Muscle of leg (tissue), 11 donors: ENCODE data around the gene CHAC1. TPM values are rescaled to one million over a fixed set of nuclear protein-coding genes. Genes with fewer than 3 reads are reported as not detected.

ENCODE experiments used
- DNase-seq: peaks from one replicate; pipeline ENCODE4 v3.0.0; 2013
- H3K27ac ChIP-seq: one replicate; pipeline ENCODE4 v1.5.1; 2013; ENCODE audit warnings: mild to moderate bottlenecking, low read length, control low read depth
- H3K27me3 ChIP-seq: one replicate; pipeline ENCODE4 v1.6.1; 2013; ENCODE audit warnings: low read length; ENCODE audit not compliant: control insufficient read depth, insufficient read depth
- H3K36me3 ChIP-seq: one replicate; pipeline ENCODE4 v1.6.1; 2013; ENCODE audit warnings: low read length; ENCODE audit not compliant: control insufficient read depth, insufficient read depth
- H3K4me1 ChIP-seq: one replicate; pipeline ENCODE4 v1.6.1; 2013; ENCODE audit warnings: low read length; ENCODE audit not compliant: control insufficient read depth, insufficient read depth
- H3K4me3 ChIP-seq: one replicate; pipeline ENCODE4 v1.5.1; 2013; ENCODE audit warnings: low read length, control low read depth
- H3K9me3 ChIP-seq: replicated peaks from 2 replicates; pipeline ENCODE4 v1.6.1; 2013; ENCODE audit warnings: low read depth, low read length; ENCODE audit not compliant: control insufficient read depth
- WGBS: methylation state at CpG from one replicate; pipeline ENCODE4 v1.1.5; 2013; ENCODE audit warnings: missing lambda C conversion rate; ENCODE audit not compliant: insufficient coverage; 5-methylcytosine and 5-hydroxymethylcytosine counted together
- polyA plus RNA-seq, 8 donors: library from polyadenylated mRNA; unstranded; fragments of 120-200 nt; gene quantifications; one replicate each; pipeline versions ENCODE4 v1.2.1 to v1.2.3, GENCODE V29; 2013; ENCODE audit warnings: inconsistent platforms in 1 of 8, low replicate concordance in 1 of 8; ENCODE audit not compliant: insufficient read length in 8 of 8, insufficient read depth in 1 of 8
- total RNA-seq: library from RNA; stranded (reverse); fragments of 120-200 nt; gene quantifications from one replicate; pipeline ENCODE4 v1.2.4, GENCODE V29; 2013

CHAC1 gene
- total and polyA plus RNA-seq, 9 donors, result 0.80 to 6.9 (median 2.3) TPM

GRCh38 chr15:40964006-40964405 lies 10.7 kb downstream of the CHAC1 start:
- Histone ChIP-seq H3K27ac (no peak overlapping the region), H3K4me1 (peaks cover 26% of the 10 kb centered on the region), H3K9me3 (no peaks in the 10 kb centered on the region), H3K36me3 (no peaks in the 10 kb centered on the region), H3K27me3 (peaks cover 2% of the 10 kb centered on the region), H3K4me3 (no peak overlapping the region)
- DNase-seq, result no peak
- 50% methylated on average over 1 of the region's 8 CpGs for WGBS

- DNase-seq, result no peak
- 85% methylated on average over 8 of the region's 13 CpGs for WGBS
- Histone ChIP-seq H3K9me3 (no peaks in the 10 kb centered on the region), H3K36me3 (no peaks in the 10 kb centered on the region), H3K27me3 (peaks cover 2% of the 10 kb centered on the region), H3K27ac (no peak overlapping the region), H3K4me3 (no peak overlapping the region), H3K4me1 (peaks cover 21% of the 10 kb centered on the region)
These were observed 11.4 kb downstream of the CHAC1 start for GRCh38 chr15:40964634-40965033.

- WGBS, result 48% methylated on average over 2 of the region's 7 CpGs
- Histone ChIP-seq H3K9me3 (no peaks in the 10 kb centered on the region), H3K27ac (no peak overlapping the region), H3K36me3 (no peaks in the 10 kb centered on the region), H3K27me3 (peaks cover 2% of the 10 kb centered on the region), H3K4me3 (no peak overlapping the region), H3K4me1 (peaks cover 8% of the 10 kb centered on the region)
- DNase-seq, result no peak
These were observed 15.2 kb downstream of the CHAC1 start for GRCh38 chr15:40968290-40969085.

GRCh38 chr15:40969363-40969762 lies 16.1 kb downstream of the CHAC1 start:
- Histone ChIP-seq H3K36me3 (peaks cover under 1% of the 10 kb centered on the region), H3K9me3 (no peaks in the 10 kb centered on the region), H3K27me3 (peaks cover 2% of the 10 kb centered on the region), H3K4me3 (no peak overlapping the region), H3K27ac (no peak overlapping the region), H3K4me1 (peaks cover 8% of the 10 kb centered on the region)
- DNase-seq, result no peak
- WGBS, result 84% methylated on average over 6 of the region's 8 CpGs

GRCh38 chr15:40974879-40975278 lies 21.6 kb downstream of the CHAC1 start:
- no CpG with 5 or more reads among the region's 4 CpGs for WGBS
- Histone ChIP-seq H3K36me3 (peaks cover 45% of the 10 kb centered on the region), H3K27me3 (no peaks in the 10 kb centered on the region), H3K4me1 (no peaks in the 10 kb centered on the region), H3K27ac (no peak overlapping the region), H3K4me3 (no peak overlapping the region), H3K9me3 (no peaks in the 10 kb centered on the region)
- no peak for DNase-seq

GRCh38 chr15:40976819-40977218 lies 23.5 kb downstream of the CHAC1 start:
- WGBS, result 52% methylated on average over 6 of the region's 7 CpGs
- Histone ChIP-seq H3K4me3 (no peak overlapping the region), H3K27ac (no peak overlapping the region), H3K27me3 (no peaks in the 10 kb centered on the region), H3K9me3 (no peaks in the 10 kb centered on the region), H3K4me1 (no peaks in the 10 kb centered on the region), H3K36me3 (peaks cover 63% of the 10 kb centered on the region)
- no peak for DNase-seq

- 88% methylated on average over 2 of the region's 2 CpGs for WGBS
- Histone ChIP-seq H3K27me3 (no peaks in the 10 kb centered on the region), H3K9me3 (no peaks in the 10 kb centered on the region), H3K36me3 (peaks cover 77% of the 10 kb centered on the region), H3K4me3 (no peak overlapping the region), H3K27ac (no peak overlapping the region), H3K4me1 (no peaks in the 10 kb centered on the region)
- no peak for DNase-seq
These were observed 24.9 kb downstream of the CHAC1 start for GRCh38 chr15:40978141-40978540.

- WGBS, result 97% methylated on average over 4 of the region's 4 CpGs
- Histone ChIP-seq H3K9me3 (no peaks in the 10 kb centered on the region), H3K27ac (no peak overlapping the region), H3K4me3 (no peak overlapping the region), H3K4me1 (no peaks in the 10 kb centered on the region), H3K36me3 (peaks cover 81% of the 10 kb centered on the region), H3K27me3 (no peaks in the 10 kb centered on the region)
- DNase-seq, result no peak
These were observed 25.3 kb downstream of the CHAC1 start for GRCh38 chr15:40978562-40978961.

GRCh38 chr15:40981186-40981585 lies 27.9 kb downstream of the CHAC1 start:
- 71% methylated on average over 1 of the region's 3 CpGs for WGBS
- Histone ChIP-seq H3K4me3 (no peak overlapping the region), H3K36me3 (peaks cover 96% of the 10 kb centered on the region), H3K27me3 (no peaks in the 10 kb centered on the region), H3K4me1 (no peaks in the 10 kb centered on the region), H3K27ac (no peak overlapping the region), H3K9me3 (no peaks in the 10 kb centered on the region)
- no peak for DNase-seq

GRCh38 chr15:40982855-40983254 lies 29.6 kb downstream of the CHAC1 start:
- no peaks in the 10 kb centered on the region for H3K27me3 ChIP-seq
- H3K4me1 ChIP-seq, result no peaks in the 10 kb centered on the region
- H3K4me3 ChIP-seq, result no peak overlapping the region
- no peak overlapping the region for H3K27ac ChIP-seq
- no peaks in the 10 kb centered on the region for H3K9me3 ChIP-seq
- 84% methylated on average over 10 of the region's 13 CpGs for WGBS
- peaks cover 96% of the 10 kb centered on the region for H3K36me3 ChIP-seq
- no peak for DNase-seq
